ENCODE measurements around the gene HSPA9. TPM values are rescaled to one million over a fixed set of nuclear protein-coding genes. Genes with fewer than 3 reads are reported as not detected.

The HSPA9 gene
- total RNA-seq (2016; rRNA removed; fragmentation: Illumina TruSeq; extraction: Trizol) (478 and 735 TPM in 2 replicates), polyA plus RNA-seq (2011; rRNA removed) (165 and 187 TPM in 2 replicates), polyA minus RNA-seq (2011; rRNA and poly(A)+ RNA removed; ENCODE audit: low replicate concordance) (402 and 449 TPM in 2 replicates), Bru-seq, nascent RNA (percentile 98 among the genes with signal in this experiment), BruChase-seq, experiment 1, labeled RNA remaining after a 6-hour chase (percentile 99 among the genes with signal in this experiment), BruChase-seq, experiment 2, labeled RNA remaining after a 2-hour chase (percentile 98 among the genes with signal in this experiment)
- total RNA-seq (2016; cell fraction: cytosol; rRNA removed; fragmentation: Illumina TruSeq; extraction: Trizol; ENCODE audit: low read depth) = 60.7 and 67.1 TPM in 2 replicates
- total RNA-seq (2016; cell fraction: insoluble cytoplasmic fraction; rRNA removed; fragmentation: Illumina TruSeq; extraction: Trizol) = 492 and 742 TPM in 2 replicates
- total RNA-seq (2016; cell fraction: membrane; rRNA removed; fragmentation: Illumina TruSeq; extraction: Trizol) = 128 and 136 TPM in 2 replicates
- 233 and 239 TPM in 2 replicates for total RNA-seq (2016; cell fraction: nucleus; rRNA removed; fragmentation: Illumina TruSeq; extraction: Trizol)
- polyA plus RNA-seq (2011; cell fraction: cytosol; rRNA removed) = 153 and 171 TPM in 2 replicates
- polyA plus RNA-seq (2011; cell fraction: nucleus; rRNA removed) = 105 and 119 TPM in 2 replicates
- 281 and 405 TPM in 2 replicates for polyA plus RNA-seq (2012)
- 26.8 and 33.1 TPM in 2 replicates for polyA plus RNA-seq (2016; cell fraction: cytosol; fragmentation: Illumina TruSeq; extraction: Trizol; ENCODE audit: low read depth)
- polyA plus RNA-seq (2016; cell fraction: insoluble cytoplasmic fraction; fragmentation: Illumina TruSeq; extraction: Trizol; ENCODE audit: low read depth) = 585 and 612 TPM in 2 replicates
- 74.1 and 78.6 TPM in 2 replicates for polyA plus RNA-seq (2016; cell fraction: membrane; fragmentation: Illumina TruSeq; extraction: Trizol; ENCODE audit: low read depth)
- 287 and 304 TPM in 2 replicates for polyA plus RNA-seq (2016; cell fraction: nucleus; fragmentation: Illumina TruSeq; extraction: Trizol; ENCODE audit: insufficient read depth, low read depth)
- 171 and 204 TPM in 2 replicates for polyA minus RNA-seq (2011; cell fraction: cytosol; rRNA and poly(A)+ RNA removed)
- 196 and 222 TPM in 2 replicates for polyA minus RNA-seq (2011; cell fraction: nucleus; rRNA and poly(A)+ RNA removed)
- long read RNA-seq, experiment 1, full-length matches to known transcripts = 310 of 419 reads
- long read RNA-seq, experiment 1, partial matches to known transcripts = 83 of 419 reads
- long read RNA-seq, experiment 1, other reads (novel, unspliced or antisense) = 26 of 419 reads
- long read RNA-seq, experiment 2, full-length matches to known transcripts = 418 of 994 reads
- long read RNA-seq, experiment 2, partial matches to known transcripts = 208 of 994 reads
- long read RNA-seq, experiment 2, other reads (novel, unspliced or antisense) = 368 of 994 reads

DNA sequence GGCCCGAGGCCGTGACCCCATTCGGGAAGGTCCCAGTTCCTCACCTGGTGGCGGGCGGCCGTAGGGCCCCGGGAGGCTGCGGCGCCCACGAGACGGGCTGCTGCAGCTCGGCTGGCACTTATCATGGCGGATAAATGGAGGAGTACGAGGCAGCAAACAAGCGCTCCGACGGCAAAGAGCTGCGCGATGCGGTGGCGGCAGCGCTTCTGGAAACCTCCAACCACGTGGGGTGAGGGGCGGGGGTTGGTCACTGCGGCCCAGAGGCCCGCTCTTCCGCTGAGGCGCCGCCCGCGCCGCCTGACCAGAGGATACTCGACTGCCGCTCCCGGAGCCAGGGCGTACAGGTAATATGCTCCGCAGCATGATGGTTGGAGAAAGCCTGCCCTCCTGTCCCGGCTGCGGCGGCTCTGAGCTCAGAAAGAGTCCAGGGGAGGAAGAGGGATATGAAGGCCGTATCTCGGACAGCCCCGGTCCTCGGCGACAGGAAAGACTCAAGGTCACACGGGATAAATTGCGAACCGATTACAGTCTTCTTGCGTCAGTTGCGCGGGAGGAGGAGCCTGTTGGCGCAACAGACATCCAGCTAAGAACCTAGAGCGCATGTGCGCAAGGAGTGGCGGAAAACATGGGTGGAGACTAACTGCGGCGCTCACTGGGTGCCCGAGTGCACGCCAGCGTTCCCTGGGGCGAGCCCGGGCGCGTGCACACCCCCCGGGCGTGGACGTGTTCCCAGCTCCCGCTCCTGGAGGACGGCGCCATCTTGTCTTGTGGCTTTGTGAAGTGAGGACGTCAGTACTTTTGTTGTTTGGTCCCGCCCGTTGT, at the start of gene HSPA9:
Gene HSPA9, minus strand, starts transcription at position 208 of the 822 bp plus-strand sequence. Its CDS starts 83 bp downstream, at position 125.
- H3K79me2 ChIP-seq (ENCODE audit: insufficient read depth, low read length) = peaks cover 43% of the 10 kb centered on the region
- in situ Hi-C loops (cut with HindIII; ENCODE audit: extremely low pct_ligation_motif_present, low pct_unique_long_range_greater_than_20kb) (no loop called here), intact Hi-C loops (cut with micrococcal nuclease; ENCODE audit: unreplicated experiment) (loop anchor here (10.0 kb wide), 1 partner anchor 179 kb away; the partner anchor contains the start of gene CTNNA1)
- peak within 1 kb of the TSS; percentile 99 for H3K9ac ChIP-seq (ENCODE audit: insufficient read depth, low read depth, low read length)
- no peaks in the 10 kb centered on the region for H3K9me3 ChIP-seq (ENCODE audit: low read length)
- ChIA-PET POLR2A (interaction anchor here (0.6 to 2.1 kb wide), 28 partner anchors 9 to 1582 kb away, joined by 3 to 22 read pairs (median 4); partner anchors contain the start of genes CTNNA1, EGR1, ETF1 and FAM53C), CTCF (ENCODE audit: low intra/inter-chr PET ratio, low total read pairs) (no interaction called here)
- peaks cover 18 to 30% of the 10 kb centered on the region in 2 experiments; a peak in 4 of 5 replicates for H3K36me3 ChIP-seq (replicated peaks in 1 of 2; ENCODE audit: control insufficient read depth in 1 of 2, insufficient read depth in 2 of 2, low read length in 2 of 2)
- H3K4me2 ChIP-seq (ENCODE audit: low read depth, low read length) = peak within 1 kb of the TSS; percentile 80
- ATAC-seq (peak; percentile 91), DNase-seq (ENCODE audit: low spot score) (peak; percentile 98), FAIRE-seq (peak; percentile 91)
- no peaks in the 10 kb centered on the region for H4K20me1 ChIP-seq (ENCODE audit: insufficient read depth, low read length)
- H2AFZ ChIP-seq (ENCODE audit: low read length) = no peak within 1 kb of the TSS
- peaks cover 55% of the 10 kb centered on the region for H3K4me1 ChIP-seq (ENCODE audit: insufficient read depth, low read length)
- H3K27me3 ChIP-seq (ENCODE audit: control insufficient read depth in 1 of 2, insufficient read depth in 2 of 2, low read length in 2 of 2) = no peaks in the 10 kb centered on the region; a peak in 1 of 5 replicates
- H3K27ac ChIP-seq (ENCODE audit: extremely low read length, insufficient read depth, low read length) = peak within 1 kb of the TSS; percentile 98
- no TSS peak for BruUV-seq (replicated peaks)
- peak within 1 kb of the TSS; percentile 85 to 97 (median 87) for H3K4me3 ChIP-seq (replicated peaks in 1 of 3; ENCODE audit: insufficient read depth in 1 of 3, low read depth in 2 of 3, low read length in 3 of 3)
- WGBS (ENCODE audit: low lambda C conversion rate) = 15% methylated on average over 18 of the region's 73 CpGs
- TF ChIP-seq, protein P1, sequence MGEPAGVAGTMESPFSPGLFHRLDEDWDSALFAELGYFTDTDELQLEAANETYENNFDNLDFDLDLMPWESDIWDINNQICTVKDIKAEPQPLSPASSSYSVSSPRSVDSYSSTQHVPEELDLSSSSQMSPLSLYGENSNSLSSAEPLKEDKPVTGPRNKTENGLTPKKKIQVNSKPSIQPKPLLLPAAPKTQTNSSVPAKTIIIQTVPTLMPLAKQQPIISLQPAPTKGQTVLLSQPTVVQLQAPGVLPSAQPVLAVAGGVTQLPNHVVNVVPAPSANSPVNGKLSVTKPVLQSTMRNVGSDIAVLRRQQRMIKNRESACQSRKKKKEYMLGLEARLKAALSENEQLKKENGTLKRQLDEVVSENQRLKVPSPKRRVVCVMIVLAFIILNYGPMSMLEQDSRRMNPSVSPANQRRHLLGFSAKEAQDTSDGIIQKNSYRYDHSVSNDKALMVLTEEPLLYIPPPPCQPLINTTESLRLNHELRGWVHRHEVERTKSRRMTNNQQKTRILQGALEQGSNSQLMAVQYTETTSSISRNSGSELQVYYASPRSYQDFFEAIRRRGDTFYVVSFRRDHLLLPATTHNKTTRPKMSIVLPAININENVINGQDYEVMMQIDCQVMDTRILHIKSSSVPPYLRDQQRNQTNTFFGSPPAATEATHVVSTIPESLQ (CRISPR knock-in tag; conservative IDR thresholded peaks at IDR 0.05) = peak; percentile 83; the same call in 1 of the 2 replicates
- TF ChIP-seq ZNF549 (CRISPR knock-in tag; IDR thresholded peaks at IDR 0.05) (no peak), MXI1 (IDR thresholded peaks at IDR 0.05; ENCODE audit: borderline replicate concordance, low read depth, low read length) (peak; percentile 97; the same call in 2 of the 3 replicates), NCOA1 (CRISPR knock-in tag; IDR thresholded peaks at IDR 0.05) (peak; percentile 93; the same call in 1 of the 2 replicates), ARNT (IDR thresholded peaks at IDR 0.05) (no peak), ZNF432 (CRISPR knock-in tag; IDR thresholded peaks at IDR 0.05; ENCODE audit: borderline replicate concordance) (peak; percentile 94; the same call in 1 of the 2 replicates), RXRB (CRISPR knock-in tag; IDR thresholded peaks at IDR 0.05; ENCODE audit: borderline replicate concordance) (peak; percentile 70), ZFP36L2 (CRISPR knock-in tag; IDR thresholded peaks at IDR 0.05) (no peak), RFXANK (CRISPR knock-in tag; IDR thresholded peaks at IDR 0.05) (peak; percentile 62; the same call in 1 of the 2 replicates)
- TF ChIP-seq, protein P2, sequence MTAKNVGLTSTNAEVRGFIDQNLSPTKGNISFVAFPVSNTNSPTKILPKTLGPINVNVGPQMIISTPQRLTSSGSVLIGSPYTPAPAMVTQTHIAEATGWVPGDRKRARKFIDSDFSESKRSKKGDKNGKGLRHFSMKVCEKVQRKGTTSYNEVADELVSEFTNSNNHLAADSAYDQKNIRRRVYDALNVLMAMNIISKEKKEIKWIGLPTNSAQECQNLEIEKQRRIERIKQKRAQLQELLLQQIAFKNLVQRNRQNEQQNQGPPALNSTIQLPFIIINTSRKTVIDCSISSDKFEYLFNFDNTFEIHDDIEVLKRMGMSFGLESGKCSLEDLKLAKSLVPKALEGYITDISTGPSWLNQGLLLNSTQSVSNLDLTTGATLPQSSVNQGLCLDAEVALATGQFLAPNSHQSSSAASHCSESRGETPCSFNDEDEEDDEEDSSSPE (CRISPR knock-in tag; IDR thresholded peaks at IDR 0.05) = peak; percentile 83
- TF ChIP-seq, protein P3, sequence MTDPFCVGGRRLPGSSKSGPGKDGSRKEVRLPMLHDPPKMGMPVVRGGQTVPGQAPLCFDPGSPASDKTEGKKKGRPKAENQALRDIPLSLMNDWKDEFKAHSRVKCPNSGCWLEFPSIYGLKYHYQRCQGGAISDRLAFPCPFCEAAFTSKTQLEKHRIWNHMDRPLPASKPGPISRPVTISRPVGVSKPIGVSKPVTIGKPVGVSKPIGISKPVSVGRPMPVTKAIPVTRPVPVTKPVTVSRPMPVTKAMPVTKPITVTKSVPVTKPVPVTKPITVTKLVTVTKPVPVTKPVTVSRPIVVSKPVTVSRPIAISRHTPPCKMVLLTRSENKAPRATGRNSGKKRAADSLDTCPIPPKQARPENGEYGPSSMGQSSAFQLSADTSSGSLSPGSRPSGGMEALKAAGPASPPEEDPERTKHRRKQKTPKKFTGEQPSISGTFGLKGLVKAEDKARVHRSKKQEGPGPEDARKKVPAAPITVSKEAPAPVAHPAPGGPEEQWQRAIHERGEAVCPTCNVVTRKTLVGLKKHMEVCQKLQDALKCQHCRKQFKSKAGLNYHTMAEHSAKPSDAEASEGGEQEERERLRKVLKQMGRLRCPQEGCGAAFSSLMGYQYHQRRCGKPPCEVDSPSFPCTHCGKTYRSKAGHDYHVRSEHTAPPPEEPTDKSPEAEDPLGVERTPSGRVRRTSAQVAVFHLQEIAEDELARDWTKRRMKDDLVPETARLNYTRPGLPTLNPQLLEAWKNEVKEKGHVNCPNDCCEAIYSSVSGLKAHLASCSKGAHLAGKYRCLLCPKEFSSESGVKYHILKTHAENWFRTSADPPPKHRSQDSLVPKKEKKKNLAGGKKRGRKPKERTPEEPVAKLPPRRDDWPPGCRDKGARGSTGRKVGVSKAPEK (CRISPR knock-in tag; IDR thresholded peaks at IDR 0.05; ENCODE audit: borderline replicate concordance) = no peak
